Rectal smooth muscle tissue (tissue), 1 donor: ENCODE results near the gene CAVIN2.

Experiments used
- H3K27ac ChIP-seq: one replicate; pipeline ENCODE4 v1.7.0; 2013; ENCODE audit warnings: low read depth, low read length, inconsistent platforms
- H3K27me3 ChIP-seq: one replicate; pipeline ENCODE4 v1.7.0; 2013; ENCODE audit warnings: low read length; ENCODE audit not compliant: control insufficient read depth, insufficient read depth
- H3K36me3 ChIP-seq: one replicate; pipeline ENCODE4 v1.7.0; 2013; ENCODE audit warnings: low read length; ENCODE audit not compliant: control insufficient read depth, insufficient read depth
- H3K4me1 ChIP-seq: one replicate; pipeline ENCODE4 v1.7.0; 2013; ENCODE audit warnings: low read length; ENCODE audit not compliant: control insufficient read depth, insufficient read depth
- H3K4me3 ChIP-seq: one replicate; pipeline ENCODE4 v1.7.0; 2013; ENCODE audit warnings: low read length
- H3K9ac ChIP-seq: one replicate; pipeline ENCODE4 v1.7.0; 2013; ENCODE audit warnings: low read length

CAVIN2 gene

GRCh38 chr2:191860760-191861466 lies 14.0 kb upstream of the CAVIN2 start:
- Histone ChIP-seq H3K36me3 (no peaks in the 10 kb centered on the region), H3K27ac (no peak overlapping the region), H3K4me1 (peaks cover 24% of the 10 kb centered on the region)

GRCh38 chr2:191859681-191860080 lies 12.8 kb upstream of the CAVIN2 start:
- no peak overlapping the region for H3K27ac ChIP-seq
- no peaks in the 10 kb centered on the region for H3K27me3 ChIP-seq
- H3K4me3 ChIP-seq: no peak overlapping the region
- peaks cover 17% of the 10 kb centered on the region for H3K4me1 ChIP-seq
- no peaks in the 10 kb centered on the region for H3K36me3 ChIP-seq
- no peak overlapping the region for H3K9ac ChIP-seq

More at GRCh38 chr2:191860760-191861466, 14.0 kb upstream of the CAVIN2 start:
- no peaks in the 10 kb centered on the region for H3K27me3 ChIP-seq
- no peak overlapping the region for H3K4me3 ChIP-seq
- H3K9ac ChIP-seq: no peak overlapping the region

- Histone ChIP-seq H3K4me1 (peaks cover 8% of the 10 kb centered on the region), H3K36me3 (no peaks in the 10 kb centered on the region), H3K27me3 (no peaks in the 10 kb centered on the region), H3K9ac (no peak overlapping the region), H3K4me3 (no peak overlapping the region), H3K27ac (no peak overlapping the region)
Observed at GRCh38 chr2:191857886-191858285, 11.0 kb upstream of the CAVIN2 start.

GRCh38 chr2:191857259-191857805 lies 10.4 kb upstream of the CAVIN2 start:
- Histone ChIP-seq H3K36me3 (no peaks in the 10 kb centered on the region), H3K27ac (no peak overlapping the region), H3K4me3 (no peak overlapping the region), H3K9ac (no peak overlapping the region), H3K27me3 (no peaks in the 10 kb centered on the region), H3K4me1 (peaks cover 8% of the 10 kb centered on the region)

- no peaks in the 10 kb centered on the region for H3K36me3 ChIP-seq
- H3K4me3 ChIP-seq: no peak overlapping the region
- H3K27me3 ChIP-seq: no peaks in the 10 kb centered on the region
- no peak overlapping the region for H3K27ac ChIP-seq
- H3K9ac ChIP-seq: no peak overlapping the region
- H3K4me1 ChIP-seq: peaks cover 8% of the 10 kb centered on the region
Observed at GRCh38 chr2:191856111-191856876, 9.4 kb upstream of the CAVIN2 start.

GRCh38 chr2:191855382-191855781 lies 8.5 kb upstream of the CAVIN2 start:
- H3K36me3 ChIP-seq: no peaks in the 10 kb centered on the region
- H3K27ac ChIP-seq: no peak overlapping the region
- H3K4me1 ChIP-seq: peaks cover 8% of the 10 kb centered on the region
- no peaks in the 10 kb centered on the region for H3K27me3 ChIP-seq
- H3K9ac ChIP-seq: no peak overlapping the region
- H3K4me3 ChIP-seq: no peak overlapping the region

- Histone ChIP-seq H3K36me3 (no peaks in the 10 kb centered on the region), H3K4me3 (no peak overlapping the region), H3K4me1 (peaks cover 8% of the 10 kb centered on the region), H3K27me3 (no peaks in the 10 kb centered on the region), H3K9ac (no peak overlapping the region), H3K27ac (no peak overlapping the region)
Observed at GRCh38 chr2:191854382-191855372, 7.8 kb upstream of the CAVIN2 start.

- Histone ChIP-seq H3K4me3 (no peak overlapping the region), H3K9ac (no peak overlapping the region), H3K36me3 (no peaks in the 10 kb centered on the region), H3K27ac (no peak overlapping the region), H3K4me1 (peaks cover 8% of the 10 kb centered on the region), H3K27me3 (no peaks in the 10 kb centered on the region)
Observed at GRCh38 chr2:191853843-191854242, 7.0 kb upstream of the CAVIN2 start.

GRCh38 chr2:191851158-191851557 lies 4.3 kb upstream of the CAVIN2 start:
- Histone ChIP-seq H3K4me1 (peaks cover 12% of the 10 kb centered on the region), H3K27me3 (no peaks in the 10 kb centered on the region), H3K36me3 (no peaks in the 10 kb centered on the region), H3K9ac (no peak overlapping the region), H3K27ac (no peak overlapping the region), H3K4me3 (no peak overlapping the region)

- H3K27me3 ChIP-seq: no peaks in the 10 kb centered on the region
- H3K4me1 ChIP-seq: peaks cover 4% of the 10 kb centered on the region
- no peak overlapping the region for H3K27ac ChIP-seq
- H3K9ac ChIP-seq: no peak overlapping the region
- H3K4me3 ChIP-seq: no peak overlapping the region
- H3K36me3 ChIP-seq: no peaks in the 10 kb centered on the region
Observed at GRCh38 chr2:191848771-191849767, 2.2 kb upstream of the CAVIN2 start.

GRCh38 chr2:191847764-191848163 lies 876 bp upstream of the CAVIN2 start:
- Histone ChIP-seq H3K4me1 (peaks cover 4% of the 10 kb centered on the region), H3K36me3 (no peaks in the 10 kb centered on the region), H3K27ac (peak overlapping the region; percentile 96), H3K27me3 (no peaks in the 10 kb centered on the region), H3K4me3 (no peak overlapping the region), H3K9ac (no peak overlapping the region)
